Medulla oblongata (tissue), 1 donor: ENCODE measurements around the gene LRRC8D.

Source experiments
- DNase-seq: peaks from one replicate; pipeline ENCODE4 v3.0.0-alpha.2; 2015; ENCODE audit errors: extremely low spot score

Gene LRRC8D

GRCh38 chr1:89833183-89834082 lies 12.6 kb downstream of the LRRC8D start:
- DNase-seq, result peak; percentile 94

- no peak for DNase-seq
Measured at GRCh38 chr1:89834083-89834704, 13.4 kb downstream of the LRRC8D start.

- DNase-seq, result peak; percentile 47
Measured at GRCh38 chr1:89836252-89837035, 15.6 kb downstream of the LRRC8D start.

- no peak for DNase-seq
Measured at GRCh38 chr1:89837036-89837481, 16.2 kb downstream of the LRRC8D start.

GRCh38 chr1:89837510-89837909 lies 16.7 kb downstream of the LRRC8D start:
- DNase-seq, result no peak

GRCh38 chr1:89839516-89839915 lies 18.7 kb downstream of the LRRC8D start:
- no peak for DNase-seq

GRCh38 chr1:89841507-89841906 lies 20.7 kb downstream of the LRRC8D start:
- DNase-seq, result no peak

- peak; percentile 57 for DNase-seq
Measured at GRCh38 chr1:89842567-89843272, 21.9 kb downstream of the LRRC8D start.

- peak; percentile 78 for DNase-seq
Measured at GRCh38 chr1:89843273-89844130, 22.7 kb downstream of the LRRC8D start.

GRCh38 chr1:89844241-89844807 lies 23.5 kb downstream of the LRRC8D start:
- no peak for DNase-seq

- no peak for DNase-seq
Measured at GRCh38 chr1:89844860-89845259, 24.0 kb downstream of the LRRC8D start.

GRCh38 chr1:89847191-89847729 lies 26.4 kb downstream of the LRRC8D start:
- no peak for DNase-seq

GRCh38 chr1:89850844-89851415 lies 30.1 kb downstream of the LRRC8D start:
- no peak for DNase-seq

- DNase-seq, result no peak
Measured at GRCh38 chr1:89854140-89854539, 33.3 kb downstream of the LRRC8D start.

- DNase-seq, result no peak
Measured at GRCh38 chr1:89855413-89856123, 34.7 kb downstream of the LRRC8D start.

- DNase-seq, result no peak
Measured at GRCh38 chr1:89863165-89863830, 42.5 kb downstream of the LRRC8D start.

- no peak for DNase-seq
Measured at GRCh38 chr1:89865498-89866382, 44.9 kb downstream of the LRRC8D start.
